NCI-H82 treated with DMSO at 0.1 percent for 48 hours (cell line): ENCODE data around the gene DAPK1.
"Not testable (repeated sequence)": the region's sequence is repeated elsewhere in the genome, so short reads cannot be mapped to it uniquely, and the experiment has no call there.

Experiments used
- DNase-seq: peaks from one replicate; lab custom pipeline; 2025; ENCODE audit not compliant: unreplicated experiment; lab: John Stamatoyannopoulos, UW

The DAPK1 gene

GRCh38 chr9:87542141-87542540 is 44.5 kb downstream of the DAPK1 start:
- DNase-seq, result no peak

- no peak for DNase-seq
Measured at GRCh38 chr9:87543251-87543650, 45.6 kb downstream of the DAPK1 start.

GRCh38 chr9:87545858-87546257 is 48.2 kb downstream of the DAPK1 start:
- no peak for DNase-seq

GRCh38 chr9:87546704-87547103 is 49.0 kb downstream of the DAPK1 start:
- no peak for DNase-seq

- no peak for DNase-seq
Measured at GRCh38 chr9:87547671-87548081, 50.0 kb downstream of the DAPK1 start.

- DNase-seq, result no peak
Measured at GRCh38 chr9:87548159-87548558, 50.5 kb downstream of the DAPK1 start.

- DNase-seq, result not testable (repeated sequence)
Measured at GRCh38 chr9:87549088-87549487, 51.4 kb downstream of the DAPK1 start.

- no peak for DNase-seq
Measured at GRCh38 chr9:87549791-87550190, 52.1 kb downstream of the DAPK1 start.

GRCh38 chr9:87550253-87550954 is 52.7 kb downstream of the DAPK1 start:
- DNase-seq, result no peak

- no peak for DNase-seq
Measured at GRCh38 chr9:87551772-87552217, 54.1 kb downstream of the DAPK1 start.

GRCh38 chr9:87554171-87554910 is 56.7 kb downstream of the DAPK1 start:
- DNase-seq, result no peak

GRCh38 chr9:87554976-87555375 is 57.3 kb downstream of the DAPK1 start:
- no peak for DNase-seq

- DNase-seq, result no peak
Measured at GRCh38 chr9:87556039-87556438, 58.4 kb downstream of the DAPK1 start.

- no peak for DNase-seq
Measured at GRCh38 chr9:87556821-87557220, 59.2 kb downstream of the DAPK1 start.

- DNase-seq, result no peak
Measured at GRCh38 chr9:87557996-87558395, 60.3 kb downstream of the DAPK1 start.

- DNase-seq, result no peak
Measured at GRCh38 chr9:87558606-87559190, 61.0 kb downstream of the DAPK1 start.

GRCh38 chr9:87562062-87562461 is 64.4 kb downstream of the DAPK1 start:
- no peak for DNase-seq

- DNase-seq, result no peak
Measured at GRCh38 chr9:87562530-87563170, 65.0 kb downstream of the DAPK1 start.

- no peak for DNase-seq
Measured at GRCh38 chr9:87564111-87564510, 66.4 kb downstream of the DAPK1 start.

- no peak for DNase-seq
Measured at GRCh38 chr9:87564791-87565241, 67.1 kb downstream of the DAPK1 start.

- DNase-seq, result no peak
Measured at GRCh38 chr9:87567001-87567400, 69.3 kb downstream of the DAPK1 start.

- DNase-seq, result no peak
Measured at GRCh38 chr9:87567571-87567970, 69.9 kb downstream of the DAPK1 start.
